ENCODE data around the gene ENTR1.
"Not testable (repeated sequence)": the region's sequence is repeated elsewhere in the genome, so short reads cannot be mapped to it uniquely, and the experiment has no call there.

ENTR1 gene

GRCh38 chr9:136418182-136419091 is 8.0 kb upstream of the ENTR1 start:
- Mint-ChIP-seq H3K27me3 (ENCODE audit: low read depth) (no peaks in the 10 kb centered on the region), H3K4me1 (ENCODE audit: low read depth) (no peaks in the 10 kb centered on the region), H3K27ac (peak overlapping the region; percentile 20), H3K36me3 (ENCODE audit: low read depth) (peaks cover 51% of the 10 kb centered on the region), H3K4me3 (no peak overlapping the region), H3K9me3 (no peaks in the 10 kb centered on the region)
- no peak for DNase-seq (ENCODE audit: low spot score)

- H3K9me3 Mint-ChIP-seq = no peaks in the 10 kb centered on the region
- no peaks in the 10 kb centered on the region for H3K27me3 Mint-ChIP-seq (ENCODE audit: low read depth)
- no peak overlapping the region for H3K4me3 Mint-ChIP-seq
- no peak overlapping the region for H3K27ac Mint-ChIP-seq
- H3K36me3 Mint-ChIP-seq (ENCODE audit: low read depth) = peaks cover 47% of the 10 kb centered on the region
- no peak for DNase-seq (ENCODE audit: low spot score)
- H3K4me1 Mint-ChIP-seq (ENCODE audit: low read depth) = peaks cover 4% of the 10 kb centered on the region
These were observed 6.5 kb upstream of the ENTR1 start for GRCh38 chr9:136416914-136417313.

GRCh38 chr9:136416427-136416826 is 6.0 kb upstream of the ENTR1 start:
- DNase-seq (ENCODE audit: low spot score) = no peak
- H3K4me1 Mint-ChIP-seq (ENCODE audit: low read depth) = peaks cover 6% of the 10 kb centered on the region
- H3K27ac Mint-ChIP-seq = no peak overlapping the region
- H3K36me3 Mint-ChIP-seq (ENCODE audit: low read depth) = peaks cover 45% of the 10 kb centered on the region
- H3K27me3 Mint-ChIP-seq (ENCODE audit: low read depth) = no peaks in the 10 kb centered on the region
- H3K4me3 Mint-ChIP-seq = no peak overlapping the region
- no peaks in the 10 kb centered on the region for H3K9me3 Mint-ChIP-seq

GRCh38 chr9:136412962-136413361 is 2.5 kb upstream of the ENTR1 start:
- Mint-ChIP-seq H3K27ac (no peak overlapping the region), H3K9me3 (no peaks in the 10 kb centered on the region)

GRCh38 chr9:136411378-136411777 is 964 bp upstream of the ENTR1 start:
- peak overlapping the region; percentile 96 for H3K4me3 Mint-ChIP-seq
- no peaks in the 10 kb centered on the region for H3K27me3 Mint-ChIP-seq (ENCODE audit: low read depth)
- H3K36me3 Mint-ChIP-seq (ENCODE audit: low read depth) = peaks cover 42% of the 10 kb centered on the region
- H3K4me1 Mint-ChIP-seq (ENCODE audit: low read depth) = peaks cover 27% of the 10 kb centered on the region
- H3K27ac Mint-ChIP-seq = peak overlapping the region; percentile 87
- no peak for DNase-seq (ENCODE audit: low spot score)
- H3K9me3 Mint-ChIP-seq = no peaks in the 10 kb centered on the region

More at GRCh38 chr9:136412962-136413361, 2.5 kb upstream of the ENTR1 start:
- Mint-ChIP-seq H3K4me3 (no peak overlapping the region), H3K36me3 (ENCODE audit: low read depth) (peaks cover 44% of the 10 kb centered on the region), H3K4me1 (ENCODE audit: low read depth) (peaks cover 26% of the 10 kb centered on the region), H3K27me3 (ENCODE audit: low read depth) (no peaks in the 10 kb centered on the region)
- no peak for DNase-seq (ENCODE audit: low spot score)

- Mint-ChIP-seq H3K9me3 (no peaks in the 10 kb centered on the region), H3K27me3 (ENCODE audit: low read depth) (no peaks in the 10 kb centered on the region), H3K4me1 (ENCODE audit: low read depth) (peaks cover 33% of the 10 kb centered on the region), H3K27ac (peak overlapping the region; percentile 89), H3K4me3 (peak overlapping the region; percentile 92), H3K36me3 (ENCODE audit: low read depth) (peaks cover 47% of the 10 kb centered on the region)
- DNase-seq (ENCODE audit: low spot score) = peak; percentile 28
These were observed 608 bp downstream of the ENTR1 start for GRCh38 chr9:136409557-136410455.

- Mint-ChIP-seq H3K27me3 (ENCODE audit: low read depth) (no peaks in the 10 kb centered on the region), H3K4me3 (peak overlapping the region; percentile 36), H3K9me3 (no peaks in the 10 kb centered on the region), H3K36me3 (ENCODE audit: low read depth) (peaks cover 45% of the 10 kb centered on the region), H3K27ac (no peak overlapping the region), H3K4me1 (ENCODE audit: low read depth) (peaks cover 48% of the 10 kb centered on the region)
- no peak for DNase-seq (ENCODE audit: low spot score)
These were observed 2.5 kb downstream of the ENTR1 start for GRCh38 chr9:136407911-136408310.

- H3K9me3 Mint-ChIP-seq; H3K4me3 Mint-ChIP-seq; H3K27me3 Mint-ChIP-seq (ENCODE audit: low read depth); H3K27ac Mint-ChIP-seq; DNase-seq (ENCODE audit: low spot score): not testable (repeated sequence)
- Mint-ChIP-seq H3K36me3 (ENCODE audit: low read depth) (peaks cover 49% of the 10 kb centered on the region), H3K4me1 (ENCODE audit: low read depth) (peaks cover 45% of the 10 kb centered on the region)
These were observed 3.4 kb downstream of the ENTR1 start for GRCh38 chr9:136407061-136407460.

- H3K27ac Mint-ChIP-seq; H3K4me3 Mint-ChIP-seq; H3K9me3 Mint-ChIP-seq; H3K27me3 Mint-ChIP-seq (ENCODE audit: low read depth); DNase-seq (ENCODE audit: low spot score): not testable (repeated sequence)
- peaks cover 55% of the 10 kb centered on the region for H3K36me3 Mint-ChIP-seq (ENCODE audit: low read depth)
- H3K4me1 Mint-ChIP-seq (ENCODE audit: low read depth) = peaks cover 39% of the 10 kb centered on the region
These were observed 4.5 kb downstream of the ENTR1 start for GRCh38 chr9:136405904-136406303.

GRCh38 chr9:136405481-136405880 is 4.9 kb downstream of the ENTR1 start:
- no peaks in the 10 kb centered on the region for H3K27me3 Mint-ChIP-seq (ENCODE audit: low read depth)
- H3K9me3 Mint-ChIP-seq = no peaks in the 10 kb centered on the region
- peaks cover 42% of the 10 kb centered on the region for H3K4me1 Mint-ChIP-seq (ENCODE audit: low read depth)
- peaks cover 58% of the 10 kb centered on the region for H3K36me3 Mint-ChIP-seq (ENCODE audit: low read depth)
- no peak for DNase-seq (ENCODE audit: low spot score)
- peak overlapping the region; percentile 87 for H3K27ac Mint-ChIP-seq
- H3K4me3 Mint-ChIP-seq = no peak overlapping the region

- no peaks in the 10 kb centered on the region for H3K27me3 Mint-ChIP-seq (ENCODE audit: low read depth)
- H3K27ac Mint-ChIP-seq = peak overlapping the region; percentile 87
- peak overlapping the region; percentile 76 for H3K4me3 Mint-ChIP-seq
- no peak for DNase-seq (ENCODE audit: low spot score)
- peaks cover 56% of the 10 kb centered on the region for H3K36me3 Mint-ChIP-seq (ENCODE audit: low read depth)
- no peaks in the 10 kb centered on the region for H3K9me3 Mint-ChIP-seq
- peaks cover 41% of the 10 kb centered on the region for H3K4me1 Mint-ChIP-seq (ENCODE audit: low read depth)
These were observed 5.6 kb downstream of the ENTR1 start for GRCh38 chr9:136404801-136405136.

- Mint-ChIP-seq H3K9me3 (no peaks in the 10 kb centered on the region), H3K4me3 (peak overlapping the region; percentile 76), H3K4me1 (ENCODE audit: low read depth) (peaks cover 37% of the 10 kb centered on the region), H3K27ac (peak overlapping the region; percentile 87), H3K27me3 (ENCODE audit: low read depth) (no peaks in the 10 kb centered on the region), H3K36me3 (ENCODE audit: low read depth) (peaks cover 54% of the 10 kb centered on the region)
- DNase-seq (ENCODE audit: low spot score) = peak; percentile 50
These were observed 6.3 kb downstream of the ENTR1 start for GRCh38 chr9:136403915-136404800.

GRCh38 chr9:136403538-136403914 is 6.9 kb downstream of the ENTR1 start:
- Mint-ChIP-seq H3K4me3 (peak overlapping the region; percentile 76), H3K36me3 (ENCODE audit: low read depth) (peaks cover 54% of the 10 kb centered on the region), H3K27ac (peak overlapping the region; percentile 87), H3K27me3 (ENCODE audit: low read depth) (no peaks in the 10 kb centered on the region), H3K9me3 (no peaks in the 10 kb centered on the region), H3K4me1 (ENCODE audit: low read depth) (peaks cover 38% of the 10 kb centered on the region)
- DNase-seq (ENCODE audit: low spot score) = peak; percentile 69

All from T-helper 2 cell treated with Interferon-gamma antibody and Interleukin-4, amounts not matched to agents 5 μg/mL and 100 μg/mL, for 36 hours (primary cell).